Astrocyte (in vitro differentiated cells and primary cell): ENCODE data around the gene NXPH4. TPM values are rescaled to one million over a fixed set of nuclear protein-coding genes. Genes with fewer than 3 reads are reported as not detected.

Experiments
- DNase-seq: peaks from one replicate; pipeline ENCODE4 v3.0.0-alpha.2; 2010; ENCODE audit warnings: low read depth
- FAIRE-seq: peaks from 2 replicates; lab custom pipeline; 2011; peaks lifted over from hg19 to GRCh38; lab: Jason Lieb, UNC
- H2AFZ ChIP-seq: 2 replicates; pipeline ENCODE4 v1.6.0; 2012; ENCODE audit warnings: low read depth, low read length, inconsistent platforms
- H3K27ac ChIP-seq: 2 replicates; pipeline ENCODE4 v1.5.1; 2011; ENCODE audit warnings: low read depth, low read length, inconsistent platforms
- H3K27me3 ChIP-seq: 2 replicates; pipeline ENCODE4 v1.6.0; 2011; ENCODE audit warnings: low read length, inconsistent platforms; ENCODE audit not compliant: insufficient read depth
- H3K36me3 ChIP-seq: 2 replicates; pipeline ENCODE4 v1.5.1; 2011; ENCODE audit warnings: low read length, inconsistent platforms; ENCODE audit not compliant: insufficient read depth
- H3K4me1 ChIP-seq: 2 replicates; pipeline ENCODE4 v1.5.1; 2011; ENCODE audit warnings: low read length, inconsistent platforms; ENCODE audit not compliant: insufficient read depth
- H3K4me2 ChIP-seq: 2 replicates; pipeline ENCODE4 v1.6.0; 2012; ENCODE audit warnings: low read length, inconsistent platforms
- H3K4me3 ChIP-seq: 2 replicates; pipeline ENCODE4 v1.5.1; 2011; ENCODE audit warnings: low read depth, mild to moderate bottlenecking, low read length, inconsistent platforms; ENCODE audit not compliant: insufficient read depth
- H3K79me2 ChIP-seq: 2 replicates; pipeline ENCODE4 v1.6.0; 2012; ENCODE audit warnings: mild to moderate bottlenecking, low read length, inconsistent platforms; ENCODE audit not compliant: insufficient read depth
- H3K9ac ChIP-seq: 2 replicates; pipeline ENCODE4 v1.6.0; 2012; ENCODE audit warnings: mild to moderate bottlenecking, low read length, inconsistent platforms
- H3K9me3 ChIP-seq: 2 replicates; pipeline ENCODE4 v1.5.1; 2012; ENCODE audit warnings: low read depth, mild to moderate bottlenecking, low read length, inconsistent platforms; ENCODE audit not compliant: insufficient read depth
- H4K20me1 ChIP-seq: 2 replicates; pipeline ENCODE4 v1.6.0; 2012; ENCODE audit warnings: low read length, inconsistent platforms; ENCODE audit not compliant: insufficient read depth
- H3K27ac Mint-ChIP-seq: one replicate; pipeline ENCODE4 v1.8.0; 2021; ENCODE audit warnings: mild to moderate bottlenecking, mixed read lengths; ENCODE audit not compliant: unreplicated experiment
- H3K27me3 Mint-ChIP-seq: one replicate; pipeline ENCODE4 v1.8.0; 2021; ENCODE audit warnings: low read depth, mixed read lengths; ENCODE audit not compliant: unreplicated experiment
- H3K36me3 Mint-ChIP-seq: one replicate; pipeline ENCODE4 v1.8.0; 2021; ENCODE audit warnings: low read depth, mixed read lengths; ENCODE audit not compliant: unreplicated experiment
- H3K4me1 Mint-ChIP-seq: one replicate; pipeline ENCODE4 v1.8.0; 2021; ENCODE audit warnings: low read depth, mixed read lengths; ENCODE audit not compliant: unreplicated experiment
- H3K4me3 Mint-ChIP-seq: one replicate; pipeline ENCODE4 v1.8.0; 2021; ENCODE audit warnings: mild to moderate bottlenecking, moderate library complexity, mixed read lengths; ENCODE audit not compliant: unreplicated experiment
- H3K9me3 Mint-ChIP-seq: one replicate; pipeline ENCODE4 v1.8.0; 2021; ENCODE audit warnings: mild to moderate bottlenecking, mixed read lengths; ENCODE audit not compliant: unreplicated experiment
- CTCF ChIP-seq: IDR thresholded peaks from 2 replicates; pipeline ENCODE4 v1.5.1; 2011; ENCODE audit warnings: low read depth, mild to moderate bottlenecking, inconsistent platforms, low read length, moderate library complexity; ENCODE audit not compliant: insufficient read depth
- EZH2 ChIP-seq: IDR thresholded peaks from 2 replicates; pipeline ENCODE4 v1.6.1; 2012; ENCODE audit warnings: mild to moderate bottlenecking, low read length, inconsistent platforms; ENCODE audit not compliant: insufficient read depth
- total RNA-seq: library from RNA; stranded (reverse); gene quantifications from 2 replicates; pipeline ENCODE4 v1.2.1, GENCODE V29; 2021

The NXPH4 gene
- total RNA-seq, 1 donor from 2014 or later: 14.5 TPM

GRCh38 chr12:57244312-57244696 is 27.7 kb downstream of the NXPH4 start:
- Mint-ChIP-seq H3K27ac (peak overlapping the region; percentile 53), H3K9me3 (no peaks in the 10 kb centered on the region), H3K4me1 (peaks cover 19% of the 10 kb centered on the region), H3K36me3 (peaks cover 10% of the 10 kb centered on the region), H3K27me3 (peaks cover 30% of the 10 kb centered on the region), H3K4me3 (peak overlapping the region; percentile 50)
- Histone ChIP-seq H3K27ac (no peak overlapping the region), H4K20me1 (peaks cover 14% of the 10 kb centered on the region), H3K27me3 (peaks cover 20% of the 10 kb centered on the region), H3K9me3 (no peaks in the 10 kb centered on the region), H3K79me2 (no peaks in the 10 kb centered on the region), H3K9ac (no peak overlapping the region), H3K4me2 (no peak overlapping the region), H2AFZ (no peak overlapping the region), H3K4me3 (no peak overlapping the region), H3K36me3 (no peaks in the 10 kb centered on the region), H3K4me1 (peaks cover 29% of the 10 kb centered on the region)
- FAIRE-seq (no peak), DNase-seq (no peak)
- no peak for TF ChIP-seq EZH2
- no peak for TF ChIP-seq CTCF

GRCh38 chr12:57247041-57247440 is 30.4 kb downstream of the NXPH4 start:
- no peak for DNase-seq

More at GRCh38 chr12:57247041-57247440, 30.4 kb downstream of the NXPH4 start:
- H3K9me3 ChIP-seq: no peaks in the 10 kb centered on the region
- H3K27me3 ChIP-seq: peaks cover 4% of the 10 kb centered on the region
- Mint-ChIP-seq H3K4me1 (peaks cover 10% of the 10 kb centered on the region), H3K36me3 (peaks cover 9% of the 10 kb centered on the region), H3K27me3 (peaks cover 16% of the 10 kb centered on the region), H3K9me3 (no peaks in the 10 kb centered on the region), H3K27ac (no peak overlapping the region), H3K4me3 (no peak overlapping the region)
- no peak overlapping the region for H3K4me3 ChIP-seq
- no peak for FAIRE-seq
- H3K36me3 ChIP-seq: no peaks in the 10 kb centered on the region
- H4K20me1 ChIP-seq: peaks cover 3% of the 10 kb centered on the region
- H3K79me2 ChIP-seq: no peaks in the 10 kb centered on the region
- no peak overlapping the region for H2AFZ ChIP-seq
- no peak overlapping the region for H3K9ac ChIP-seq
- TF ChIP-seq EZH2 (no peak), CTCF (no peak)
- no peak overlapping the region for H3K27ac ChIP-seq
- peaks cover 9% of the 10 kb centered on the region for H3K4me1 ChIP-seq
- H3K4me2 ChIP-seq: no peak overlapping the region
